Neural cell (in vitro differentiated cells): ENCODE results near the gene UTP14A.

Experiments
- EP300 ChIP-seq: fragments of 450-650 bp; conservative IDR thresholded peaks from 2 replicates; pipeline ENCODE4 v1.6.1; 2014; ENCODE audit warnings: antibody characterized with exemption, mild to moderate bottlenecking, moderate library complexity; ENCODE audit not compliant: poor library complexity, severe bottlenecking
- EZH2 ChIP-seq: fragments of 200-600, 300-800 bp; shearing (Covaris generic), sonication (generic); IDR thresholded peaks from 2 replicates; pipeline ENCODE4 v1.6.1; 2014; ENCODE audit warnings: antibody characterized with exemption, low read length, borderline replicate concordance, mild to moderate bottlenecking; ENCODE audit not compliant: insufficient read depth, poor library complexity, severe bottlenecking
- MXI1 ChIP-seq: fragments of 450-650 bp; conservative IDR thresholded peaks from 2 replicates; pipeline ENCODE4 v1.6.1; 2014; ENCODE audit warnings: antibody characterized with exemption, mild to moderate bottlenecking; ENCODE audit not compliant: poor library complexity, severe bottlenecking
- POLR2AphosphoS5 ChIP-seq: IDR thresholded peaks from 2 replicates; pipeline ENCODE4 v1.6.1; 2012
- RAD21 ChIP-seq: fragments of 450-650 bp; conservative IDR thresholded peaks from 2 replicates; pipeline ENCODE4 v1.6.1; 2014; ENCODE audit warnings: antibody characterized with exemption, mild to moderate bottlenecking, moderate library complexity
- TF ChIP-seq, protein P1 (sequence below): fragments of 450-650 bp; IDR thresholded peaks from 2 replicates; pipeline ENCODE4 v1.5.1; 2014; ENCODE audit warnings: antibody characterized with exemption, mild to moderate bottlenecking, moderate library complexity; ENCODE audit not compliant: poor library complexity, severe bottlenecking
- TF ChIP-seq, protein P2 (sequence below): IDR thresholded peaks from 2 replicates; pipeline ENCODE4 v1.6.1; 2012; ENCODE audit warnings: borderline replicate concordance

DNA sequence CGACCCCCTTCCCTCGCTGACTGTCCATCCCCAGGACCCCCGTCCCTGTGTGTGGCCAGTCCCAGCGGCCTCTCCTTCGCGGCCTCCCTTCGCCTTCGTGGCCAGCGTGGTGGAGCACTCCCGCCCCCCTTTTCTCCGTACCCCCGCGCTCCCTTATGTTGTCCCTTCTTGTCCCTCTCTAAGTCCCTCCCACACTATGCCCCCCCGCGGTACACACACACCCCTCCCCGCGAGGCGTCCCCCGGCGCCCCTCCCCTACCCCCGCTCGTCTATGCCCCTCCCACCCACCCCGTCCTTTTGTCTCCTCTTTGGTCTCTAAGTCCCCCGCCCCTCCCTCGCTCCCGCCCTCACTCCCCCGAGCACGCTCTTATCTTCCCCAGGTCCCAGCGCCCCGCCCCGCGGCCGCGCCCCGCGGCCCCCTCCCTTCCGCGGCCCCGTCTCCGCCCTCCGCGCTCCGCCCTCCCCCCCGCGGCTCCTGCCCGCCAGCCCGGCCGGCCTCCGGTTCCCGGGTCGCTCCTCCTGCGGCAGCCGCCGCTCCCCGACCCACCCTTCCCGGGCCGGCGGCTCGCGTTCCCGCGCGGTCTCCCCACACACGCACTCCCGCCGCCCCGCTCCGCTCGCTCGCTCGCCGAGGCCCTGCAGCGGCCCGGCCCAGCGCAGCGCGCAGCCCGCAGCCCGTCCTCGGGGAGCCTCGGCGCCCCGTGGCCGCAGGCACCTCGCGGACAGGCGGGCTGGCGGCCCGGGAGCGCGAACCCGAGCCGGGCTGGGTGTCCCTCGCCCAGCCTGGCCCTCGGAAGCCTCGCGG lies 26.3 kb downstream of the UTP14A start:
- TF ChIP-seq, protein P1, sequence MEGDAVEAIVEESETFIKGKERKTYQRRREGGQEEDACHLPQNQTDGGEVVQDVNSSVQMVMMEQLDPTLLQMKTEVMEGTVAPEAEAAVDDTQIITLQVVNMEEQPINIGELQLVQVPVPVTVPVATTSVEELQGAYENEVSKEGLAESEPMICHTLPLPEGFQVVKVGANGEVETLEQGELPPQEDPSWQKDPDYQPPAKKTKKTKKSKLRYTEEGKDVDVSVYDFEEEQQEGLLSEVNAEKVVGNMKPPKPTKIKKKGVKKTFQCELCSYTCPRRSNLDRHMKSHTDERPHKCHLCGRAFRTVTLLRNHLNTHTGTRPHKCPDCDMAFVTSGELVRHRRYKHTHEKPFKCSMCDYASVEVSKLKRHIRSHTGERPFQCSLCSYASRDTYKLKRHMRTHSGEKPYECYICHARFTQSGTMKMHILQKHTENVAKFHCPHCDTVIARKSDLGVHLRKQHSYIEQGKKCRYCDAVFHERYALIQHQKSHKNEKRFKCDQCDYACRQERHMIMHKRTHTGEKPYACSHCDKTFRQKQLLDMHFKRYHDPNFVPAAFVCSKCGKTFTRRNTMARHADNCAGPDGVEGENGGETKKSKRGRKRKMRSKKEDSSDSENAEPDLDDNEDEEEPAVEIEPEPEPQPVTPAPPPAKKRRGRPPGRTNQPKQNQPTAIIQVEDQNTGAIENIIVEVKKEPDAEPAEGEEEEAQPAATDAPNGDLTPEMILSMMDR, result no peak
- TF ChIP-seq EP300, result no peak
- TF ChIP-seq POLR2AphosphoS5, result no peak
- TF ChIP-seq MXI1, result no peak
- TF ChIP-seq EZH2, result no peak
- TF ChIP-seq, protein P2, sequence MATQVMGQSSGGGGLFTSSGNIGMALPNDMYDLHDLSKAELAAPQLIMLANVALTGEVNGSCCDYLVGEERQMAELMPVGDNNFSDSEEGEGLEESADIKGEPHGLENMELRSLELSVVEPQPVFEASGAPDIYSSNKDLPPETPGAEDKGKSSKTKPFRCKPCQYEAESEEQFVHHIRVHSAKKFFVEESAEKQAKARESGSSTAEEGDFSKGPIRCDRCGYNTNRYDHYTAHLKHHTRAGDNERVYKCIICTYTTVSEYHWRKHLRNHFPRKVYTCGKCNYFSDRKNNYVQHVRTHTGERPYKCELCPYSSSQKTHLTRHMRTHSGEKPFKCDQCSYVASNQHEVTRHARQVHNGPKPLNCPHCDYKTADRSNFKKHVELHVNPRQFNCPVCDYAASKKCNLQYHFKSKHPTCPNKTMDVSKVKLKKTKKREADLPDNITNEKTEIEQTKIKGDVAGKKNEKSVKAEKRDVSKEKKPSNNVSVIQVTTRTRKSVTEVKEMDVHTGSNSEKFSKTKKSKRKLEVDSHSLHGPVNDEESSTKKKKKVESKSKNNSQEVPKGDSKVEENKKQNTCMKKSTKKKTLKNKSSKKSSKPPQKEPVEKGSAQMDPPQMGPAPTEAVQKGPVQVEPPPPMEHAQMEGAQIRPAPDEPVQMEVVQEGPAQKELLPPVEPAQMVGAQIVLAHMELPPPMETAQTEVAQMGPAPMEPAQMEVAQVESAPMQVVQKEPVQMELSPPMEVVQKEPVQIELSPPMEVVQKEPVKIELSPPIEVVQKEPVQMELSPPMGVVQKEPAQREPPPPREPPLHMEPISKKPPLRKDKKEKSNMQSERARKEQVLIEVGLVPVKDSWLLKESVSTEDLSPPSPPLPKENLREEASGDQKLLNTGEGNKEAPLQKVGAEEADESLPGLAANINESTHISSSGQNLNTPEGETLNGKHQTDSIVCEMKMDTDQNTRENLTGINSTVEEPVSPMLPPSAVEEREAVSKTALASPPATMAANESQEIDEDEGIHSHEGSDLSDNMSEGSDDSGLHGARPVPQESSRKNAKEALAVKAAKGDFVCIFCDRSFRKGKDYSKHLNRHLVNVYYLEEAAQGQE, result no peak
- no peak for TF ChIP-seq RAD21
